Central memory CD8-positive, alpha-beta T cell (primary cell): ENCODE results near the gene FAT1.

Experiments used
- ATAC-seq: fragments of 150-1000 bp; cut with Tn5 transposase; replicated peaks from 2 replicates; pipeline ENCODE4 v1.10.0; 2022; ENCODE audit warnings: mild to moderate bottlenecking, moderate FRiP score, moderate number of reproducible peaks; ENCODE audit not compliant: poor library complexity, severe bottlenecking; ENCODE audit errors: extremely low read depth
- DNase-seq, 2 donors: peaks; one replicate each; pipeline ENCODE4 v3.0.0; 2021; ENCODE audit warnings: low spot score in 2 of 2
- H3K27ac Mint-ChIP-seq: one replicate; pipeline ENCODE4 v1.8.0; 2022; ENCODE audit warnings: low read depth, mild to moderate bottlenecking, moderate library complexity, mixed read lengths
- H3K27me3 Mint-ChIP-seq: one replicate; pipeline ENCODE4 v1.8.0; 2022; ENCODE audit warnings: mixed read lengths
- H3K36me3 Mint-ChIP-seq: one replicate; pipeline ENCODE4 v1.8.0; 2022; ENCODE audit warnings: mild to moderate bottlenecking, moderate library complexity, mixed read lengths; ENCODE audit not compliant: insufficient read depth
- H3K4me1 Mint-ChIP-seq: one replicate; pipeline ENCODE4 v1.8.0; 2022; ENCODE audit warnings: mixed read lengths
- H3K4me3 Mint-ChIP-seq: one replicate; pipeline ENCODE4 v1.8.0; 2022; ENCODE audit warnings: mild to moderate bottlenecking, moderate library complexity, mixed read lengths
- H3K9me3 Mint-ChIP-seq: one replicate; pipeline ENCODE4 v1.8.0; 2022; ENCODE audit warnings: mixed read lengths

The FAT1 gene

GRCh38 chr4:186628058-186628711 is 95.5 kb downstream of the FAT1 start:
- DNase-seq, result no peak
- H3K27ac Mint-ChIP-seq, result no peak overlapping the region

GRCh38 chr4:186627226-186627865 is 96.3 kb downstream of the FAT1 start:
- no peak for ATAC-seq
- no peaks in the 10 kb centered on the region for H3K36me3 Mint-ChIP-seq
- peaks cover 9% of the 10 kb centered on the region for H3K27me3 Mint-ChIP-seq
- peaks cover 21% of the 10 kb centered on the region for H3K9me3 Mint-ChIP-seq
- DNase-seq, result no peak
- peaks cover 5% of the 10 kb centered on the region for H3K4me1 Mint-ChIP-seq
- no peak overlapping the region for H3K27ac Mint-ChIP-seq
- H3K4me3 Mint-ChIP-seq, result no peak overlapping the region

More at GRCh38 chr4:186628058-186628711, 95.5 kb downstream of the FAT1 start:
- no peak for ATAC-seq
- peaks cover 21% of the 10 kb centered on the region for H3K9me3 Mint-ChIP-seq
- no peak overlapping the region for H3K4me3 Mint-ChIP-seq
- H3K4me1 Mint-ChIP-seq, result peaks cover 5% of the 10 kb centered on the region
- H3K36me3 Mint-ChIP-seq, result no peaks in the 10 kb centered on the region
- peaks cover 5% of the 10 kb centered on the region for H3K27me3 Mint-ChIP-seq

DNA sequence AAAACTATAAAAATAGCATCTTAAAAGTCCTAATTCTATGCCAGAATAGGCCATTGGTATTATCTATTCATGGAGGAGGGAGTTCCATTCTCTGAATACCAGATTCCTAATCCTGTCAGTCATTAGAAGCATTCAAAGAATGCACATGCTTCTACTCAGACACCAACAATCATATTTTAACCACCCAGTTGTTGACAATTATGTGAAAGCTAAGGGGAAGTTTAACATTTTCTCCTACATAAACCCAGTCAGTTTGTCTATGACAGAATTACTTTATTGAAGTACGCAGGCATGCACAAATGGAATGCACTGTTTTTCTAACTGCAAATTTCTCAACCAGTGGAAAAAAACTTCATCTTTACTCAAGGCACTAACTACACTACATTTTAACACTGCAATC is 98.7 kb downstream of the FAT1 start:
- H3K4me1 Mint-ChIP-seq, result peaks cover 5% of the 10 kb centered on the region
- peaks cover 7% of the 10 kb centered on the region for H3K9me3 Mint-ChIP-seq
- no peak for ATAC-seq
- no peak overlapping the region for H3K27ac Mint-ChIP-seq
- H3K4me3 Mint-ChIP-seq, result no peak overlapping the region
- H3K27me3 Mint-ChIP-seq, result peaks cover 9% of the 10 kb centered on the region
- H3K36me3 Mint-ChIP-seq, result no peaks in the 10 kb centered on the region
- no peak for DNase-seq

GRCh38 chr4:186623546-186623945 is 100.1 kb downstream of the FAT1 start:
- H3K36me3 Mint-ChIP-seq, result no peaks in the 10 kb centered on the region
- DNase-seq (no peak), ATAC-seq (no peak)
- peaks cover 5% of the 10 kb centered on the region for H3K4me1 Mint-ChIP-seq
- peaks cover 9% of the 10 kb centered on the region for H3K27me3 Mint-ChIP-seq
- H3K9me3 Mint-ChIP-seq, result peaks cover 6% of the 10 kb centered on the region
- H3K27ac Mint-ChIP-seq, result no peak overlapping the region
- no peak overlapping the region for H3K4me3 Mint-ChIP-seq

- Mint-ChIP-seq H3K4me3 (no peak overlapping the region), H3K4me1 (peaks cover 1% of the 10 kb centered on the region), H3K27ac (no peak overlapping the region), H3K36me3 (no peaks in the 10 kb centered on the region), H3K9me3 (peaks cover 6% of the 10 kb centered on the region), H3K27me3 (peaks cover 9% of the 10 kb centered on the region)
- ATAC-seq, result no peak
- DNase-seq, result no peak
These were observed 100.7 kb downstream of the FAT1 start for GRCh38 chr4:186622788-186623464.

DNA sequence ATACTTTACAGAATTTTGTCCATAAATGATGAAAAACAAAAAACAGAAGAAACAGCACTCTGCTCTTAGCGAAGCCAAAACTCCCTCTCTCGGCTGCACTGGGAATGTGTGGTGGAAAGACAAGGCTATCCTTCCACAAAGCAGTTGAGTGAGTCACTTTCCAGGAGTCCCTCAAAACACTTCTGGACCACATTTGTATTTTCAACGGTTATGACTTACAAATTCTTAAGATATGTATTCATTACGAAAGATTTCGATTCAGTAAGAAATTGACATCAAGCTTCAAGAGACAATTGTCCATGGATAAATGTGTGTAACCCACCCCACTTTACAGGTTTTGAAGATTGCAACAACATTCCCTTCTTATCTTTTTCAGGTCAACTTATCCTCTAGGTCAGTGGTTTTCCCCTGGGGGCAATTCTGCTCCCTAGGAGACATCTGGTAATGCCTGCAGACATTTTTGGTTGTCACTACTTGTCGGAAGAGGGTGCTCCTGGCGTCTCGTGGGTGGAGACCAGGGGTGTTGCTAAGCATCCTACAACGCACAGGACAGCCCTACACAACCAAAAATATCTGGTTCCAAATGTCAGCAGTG is 101.6 kb downstream of the FAT1 start:
- ATAC-seq, result no peak
- Mint-ChIP-seq H3K27me3 (peaks cover 9% of the 10 kb centered on the region), H3K27ac (no peak overlapping the region), H3K9me3 (peaks cover 6% of the 10 kb centered on the region), H3K36me3 (no peaks in the 10 kb centered on the region), H3K4me3 (no peak overlapping the region), H3K4me1 (no peaks in the 10 kb centered on the region)
- DNase-seq, result no peak

GRCh38 chr4:186619088-186619487 is 104.6 kb downstream of the FAT1 start:
- Mint-ChIP-seq H3K4me3 (no peak overlapping the region), H3K4me1 (no peaks in the 10 kb centered on the region), H3K9me3 (peaks cover 13% of the 10 kb centered on the region), H3K27me3 (peaks cover 9% of the 10 kb centered on the region), H3K27ac (no peak overlapping the region), H3K36me3 (no peaks in the 10 kb centered on the region)
- ATAC-seq (no peak), DNase-seq (no peak)

DNA sequence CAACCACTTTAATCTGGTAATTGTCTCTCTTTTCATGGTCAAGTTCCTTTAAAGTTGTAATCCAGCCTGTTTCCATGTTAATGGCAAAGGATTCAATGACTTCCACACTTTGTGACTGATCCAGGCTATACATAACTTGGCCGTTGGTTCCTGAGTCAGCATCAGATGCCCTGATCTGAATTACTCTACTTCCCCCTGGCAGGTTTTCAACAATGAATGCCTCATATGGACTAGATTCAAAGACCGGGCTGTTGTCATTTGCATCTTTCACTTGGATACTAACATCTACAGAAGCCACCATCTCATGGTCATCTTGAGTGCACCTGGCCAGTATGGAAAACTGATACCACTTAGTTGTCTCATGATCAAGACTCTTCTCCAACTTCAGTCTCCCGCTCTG is 105.7 kb downstream of the FAT1 start:
- H3K36me3 Mint-ChIP-seq, result no peaks in the 10 kb centered on the region
- H3K27ac Mint-ChIP-seq, result no peak overlapping the region
- DNase-seq, result no peak
- peaks cover 9% of the 10 kb centered on the region for H3K9me3 Mint-ChIP-seq
- ATAC-seq, result no peak
- H3K4me1 Mint-ChIP-seq, result no peaks in the 10 kb centered on the region
- H3K4me3 Mint-ChIP-seq, result no peak overlapping the region
- peaks cover under 1% of the 10 kb centered on the region for H3K27me3 Mint-ChIP-seq

- Mint-ChIP-seq H3K9me3 (peaks cover 11% of the 10 kb centered on the region), H3K27ac (no peak overlapping the region), H3K4me1 (no peaks in the 10 kb centered on the region), H3K36me3 (peaks cover 2% of the 10 kb centered on the region), H3K27me3 (no peaks in the 10 kb centered on the region), H3K4me3 (no peak overlapping the region)
- ATAC-seq (no peak), DNase-seq (no peak)
These were observed 116.2 kb downstream of the FAT1 start for GRCh38 chr4:186607490-186607889.

DNA sequence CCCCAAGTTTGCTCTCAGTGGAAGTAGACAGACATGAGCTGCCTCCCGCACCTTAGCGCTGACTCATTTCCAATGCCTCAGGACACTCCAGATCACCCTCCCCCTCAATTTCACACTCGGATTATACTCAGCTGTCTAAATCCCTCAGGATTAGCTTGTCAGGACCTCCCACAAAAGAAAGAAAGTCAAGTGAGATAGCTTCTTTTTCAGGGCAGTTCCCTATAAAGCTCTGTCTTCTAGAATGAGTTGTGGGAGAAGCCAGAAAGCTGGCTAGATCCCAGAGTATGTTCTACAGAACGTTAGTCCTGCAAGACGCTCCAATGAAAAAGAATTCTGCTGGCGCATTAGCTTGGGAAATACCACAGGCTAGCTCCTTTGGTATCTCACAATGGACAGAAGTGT is 117.1 kb downstream of the FAT1 start:
- DNase-seq (no peak), ATAC-seq (no peak)
- Mint-ChIP-seq H3K9me3 (peaks cover 11% of the 10 kb centered on the region), H3K36me3 (peaks cover 2% of the 10 kb centered on the region), H3K4me1 (no peaks in the 10 kb centered on the region), H3K27ac (no peak overlapping the region), H3K4me3 (no peak overlapping the region), H3K27me3 (no peaks in the 10 kb centered on the region)

GRCh38 chr4:186605261-186605865 is 118.3 kb downstream of the FAT1 start:
- peaks cover 11% of the 10 kb centered on the region for H3K9me3 Mint-ChIP-seq
- no peaks in the 10 kb centered on the region for H3K27me3 Mint-ChIP-seq
- no peaks in the 10 kb centered on the region for H3K4me1 Mint-ChIP-seq
- no peak overlapping the region for H3K4me3 Mint-ChIP-seq
- peaks cover 2% of the 10 kb centered on the region for H3K36me3 Mint-ChIP-seq
- DNase-seq, result no peak
- H3K27ac Mint-ChIP-seq, result no peak overlapping the region
- ATAC-seq, result no peak

DNA sequence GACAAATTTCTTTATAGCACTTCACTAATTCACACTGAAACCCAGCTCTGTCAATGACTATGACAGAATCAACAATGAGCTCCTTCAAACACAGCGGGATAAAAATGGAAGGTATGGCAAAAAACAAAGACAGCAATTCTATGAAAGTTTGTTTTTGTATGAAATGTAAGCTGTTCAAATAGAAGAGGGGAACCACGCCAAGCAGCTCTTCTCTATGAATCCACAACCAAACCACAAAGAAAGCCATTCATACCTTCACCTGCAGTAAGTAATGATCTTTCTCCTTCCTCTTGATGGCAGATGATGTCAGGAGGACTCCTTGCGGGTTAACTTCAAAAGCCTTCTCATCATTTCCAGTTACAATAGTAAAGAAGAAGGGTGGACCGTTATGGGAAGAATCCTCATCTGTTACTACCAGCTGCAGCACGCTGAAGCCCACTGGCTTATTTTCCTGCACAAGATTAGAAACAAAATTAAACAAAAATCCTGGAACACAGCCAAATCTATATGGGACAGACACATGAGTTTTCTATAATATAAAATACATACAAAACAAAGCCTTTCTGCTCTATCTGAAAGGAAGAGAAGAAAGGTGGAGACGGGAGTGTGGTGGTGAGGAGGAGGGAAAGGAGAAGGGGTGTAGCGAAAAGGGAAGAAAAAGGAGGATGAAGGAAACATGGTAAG is 119.4 kb downstream of the FAT1 start:
- peaks cover 11% of the 10 kb centered on the region for H3K9me3 Mint-ChIP-seq
- no peak for DNase-seq
- H3K4me3 Mint-ChIP-seq, result no peak overlapping the region
- no peaks in the 10 kb centered on the region for H3K27me3 Mint-ChIP-seq
- no peak overlapping the region for H3K27ac Mint-ChIP-seq
- no peaks in the 10 kb centered on the region for H3K4me1 Mint-ChIP-seq
- ATAC-seq, result no peak
- peaks cover 2% of the 10 kb centered on the region for H3K36me3 Mint-ChIP-seq
